ENCODE measurements around the gene DAPP1. TPM values are rescaled to one million over a fixed set of nuclear protein-coding genes. Genes with fewer than 3 reads are reported as not detected.

DAPP1 gene
- total RNA-seq, 1 experiment from 2014 or later: 102 TPM

GRCh38 chr4:99803566-99804101, 13.0 kb upstream of the DAPP1 start:
- Histone ChIP-seq H3K36me3 (ENCODE audit: insufficient read depth, low read length) (no peaks in the 10 kb centered on the region), H2AFZ (ENCODE audit: low read length) (no peak overlapping the region), H3K79me2 (ENCODE audit: low read length) (no peaks in the 10 kb centered on the region), H3K9ac (ENCODE audit: low read length) (no peak overlapping the region), H3K9me3 (ENCODE audit: low read length) (no peaks in the 10 kb centered on the region), H3K9me2 (replicated peaks; ENCODE audit: insufficient read depth, low read length) (no peaks in the 10 kb centered on the region), H3K4me1 (ENCODE audit: low read length) (peaks cover 35% of the 10 kb centered on the region), H3K4me2 (ENCODE audit: low read depth, low read length, poor library complexity, severe bottlenecking) (no peak overlapping the region), H4K20me1 (ENCODE audit: insufficient read depth, low read depth, low read length) (no peaks in the 10 kb centered on the region), H3K27me3 (ENCODE audit: low read length) (peaks cover 3% of the 10 kb centered on the region; the same call in 1 of the 2 replicates), H3K27ac (ENCODE audit: low read length) (no peak overlapping the region), H3K4me3 (ENCODE audit: low read length) (no peak overlapping the region)
- peak; percentile 28 for DNase-seq

GRCh38 chr4:99806545-99806944, 10.1 kb upstream of the DAPP1 start:
- H3K4me1 ChIP-seq (ENCODE audit: low read length): peaks cover 54% of the 10 kb centered on the region
- no peaks in the 10 kb centered on the region for H3K9me3 ChIP-seq (ENCODE audit: low read length)
- no peaks in the 10 kb centered on the region for H3K9me2 ChIP-seq (replicated peaks; ENCODE audit: insufficient read depth, low read length)
- H3K27ac ChIP-seq (ENCODE audit: low read length): no peak overlapping the region
- peak; percentile 29 for DNase-seq
- no peaks in the 10 kb centered on the region for H3K79me2 ChIP-seq (ENCODE audit: low read length)
- no peak overlapping the region for H2AFZ ChIP-seq (ENCODE audit: low read length)
- H3K4me2 ChIP-seq (ENCODE audit: low read depth, low read length, poor library complexity, severe bottlenecking): no peak overlapping the region
- no peaks in the 10 kb centered on the region for H3K36me3 ChIP-seq (ENCODE audit: insufficient read depth, low read length)
- H4K20me1 ChIP-seq (ENCODE audit: insufficient read depth, low read depth, low read length): no peaks in the 10 kb centered on the region
- 0 out of 2 replicates have a peak, but pooled peaks cover 3% of the 10 kb centered on the region for H3K27me3 ChIP-seq (ENCODE audit: low read length)
- no peak overlapping the region for H3K4me3 ChIP-seq (ENCODE audit: low read length)
- H3K9ac ChIP-seq (ENCODE audit: low read length): no peak overlapping the region

GRCh38 chr4:99807666-99808065, 9.0 kb upstream of the DAPP1 start:
- H4K20me1 ChIP-seq (ENCODE audit: insufficient read depth, low read depth, low read length): no peaks in the 10 kb centered on the region
- H3K9me2 ChIP-seq (replicated peaks; ENCODE audit: insufficient read depth, low read length): no peaks in the 10 kb centered on the region
- peak; percentile 20 for DNase-seq
- H3K4me1 ChIP-seq (ENCODE audit: low read length): peaks cover 48% of the 10 kb centered on the region
- no peaks in the 10 kb centered on the region for H3K79me2 ChIP-seq (ENCODE audit: low read length)
- H3K4me3 ChIP-seq (ENCODE audit: low read length): no peak overlapping the region
- no peaks in the 10 kb centered on the region for H3K36me3 ChIP-seq (ENCODE audit: insufficient read depth, low read length)
- H3K9ac ChIP-seq (ENCODE audit: low read length): no peak overlapping the region
- no peak overlapping the region for H2AFZ ChIP-seq (ENCODE audit: low read length)
- 0 out of 2 replicates have a peak, but pooled peaks cover 3% of the 10 kb centered on the region for H3K27me3 ChIP-seq (ENCODE audit: low read length)
- H3K4me2 ChIP-seq (ENCODE audit: low read depth, low read length, poor library complexity, severe bottlenecking): no peak overlapping the region
- no peaks in the 10 kb centered on the region for H3K9me3 ChIP-seq (ENCODE audit: low read length)
- no peak overlapping the region for H3K27ac ChIP-seq (ENCODE audit: low read length)

GRCh38 chr4:99808260-99808857, 8.3 kb upstream of the DAPP1 start:
- Histone ChIP-seq H3K9me3 (ENCODE audit: low read length) (no peaks in the 10 kb centered on the region), H3K4me2 (ENCODE audit: low read depth, low read length, poor library complexity, severe bottlenecking) (peak overlapping the region; percentile 68), H3K36me3 (ENCODE audit: insufficient read depth, low read length) (no peaks in the 10 kb centered on the region), H3K79me2 (ENCODE audit: low read length) (no peaks in the 10 kb centered on the region), H3K27ac (ENCODE audit: low read length) (no peak overlapping the region), H3K4me3 (ENCODE audit: low read length) (peak overlapping the region; percentile 45; the same call in 1 of the 2 replicates), H3K27me3 (ENCODE audit: low read length) (0 out of 2 replicates have a peak, but pooled peaks cover 3% of the 10 kb centered on the region), H2AFZ (ENCODE audit: low read length) (no peak overlapping the region), H3K9ac (ENCODE audit: low read length) (no peak overlapping the region), H3K4me1 (ENCODE audit: low read length) (peaks cover 48% of the 10 kb centered on the region), H3K9me2 (replicated peaks; ENCODE audit: insufficient read depth, low read length) (no peaks in the 10 kb centered on the region), H4K20me1 (ENCODE audit: insufficient read depth, low read depth, low read length) (no peaks in the 10 kb centered on the region)
- peak; percentile 92 for DNase-seq

- Histone ChIP-seq H3K79me2 (ENCODE audit: low read length) (no peaks in the 10 kb centered on the region), H3K4me1 (ENCODE audit: low read length) (peaks cover 43% of the 10 kb centered on the region), H3K9me3 (ENCODE audit: low read length) (no peaks in the 10 kb centered on the region), H3K27me3 (ENCODE audit: low read length) (0 out of 2 replicates have a peak, but pooled peaks cover 3% of the 10 kb centered on the region), H3K4me3 (ENCODE audit: low read length) (peak overlapping the region; percentile 45; the same call in 1 of the 2 replicates), H3K9ac (ENCODE audit: low read length) (0 out of 2 replicates have a peak overlapping the region, but pooled peaks have one; percentile 8), H3K4me2 (ENCODE audit: low read depth, low read length, poor library complexity, severe bottlenecking) (peak overlapping the region; percentile 68), H3K36me3 (ENCODE audit: insufficient read depth, low read length) (no peaks in the 10 kb centered on the region), H3K9me2 (replicated peaks; ENCODE audit: insufficient read depth, low read length) (no peaks in the 10 kb centered on the region), H4K20me1 (ENCODE audit: insufficient read depth, low read depth, low read length) (no peaks in the 10 kb centered on the region), H2AFZ (ENCODE audit: low read length) (no peak overlapping the region), H3K27ac (ENCODE audit: low read length) (peak overlapping the region; percentile 34; the same call in 1 of the 2 replicates)
- DNase-seq: peak; percentile 90
Observed at GRCh38 chr4:99809326-99809725, 7.3 kb upstream of the DAPP1 start.

- Histone ChIP-seq H3K4me1 (ENCODE audit: low read length) (peaks cover 35% of the 10 kb centered on the region), H3K27me3 (ENCODE audit: low read length) (0 out of 2 replicates have a peak, but pooled peaks cover 3% of the 10 kb centered on the region), H3K4me3 (ENCODE audit: low read length) (no peak overlapping the region), H3K4me2 (ENCODE audit: low read depth, low read length, poor library complexity, severe bottlenecking) (no peak overlapping the region), H3K79me2 (ENCODE audit: low read length) (no peaks in the 10 kb centered on the region), H3K27ac (ENCODE audit: low read length) (no peak overlapping the region), H2AFZ (ENCODE audit: low read length) (no peak overlapping the region), H3K9me3 (ENCODE audit: low read length) (no peaks in the 10 kb centered on the region), H3K36me3 (ENCODE audit: insufficient read depth, low read length) (no peaks in the 10 kb centered on the region), H3K9me2 (replicated peaks; ENCODE audit: insufficient read depth, low read length) (no peaks in the 10 kb centered on the region), H3K9ac (ENCODE audit: low read length) (no peak overlapping the region), H4K20me1 (ENCODE audit: insufficient read depth, low read depth, low read length) (no peaks in the 10 kb centered on the region)
- DNase-seq: no peak
Observed at GRCh38 chr4:99810536-99810935, 6.1 kb upstream of the DAPP1 start.

- Histone ChIP-seq H3K4me3 (ENCODE audit: low read length) (no peak overlapping the region), H3K4me2 (ENCODE audit: low read depth, low read length, poor library complexity, severe bottlenecking) (no peak overlapping the region), H3K4me1 (ENCODE audit: low read length) (peaks cover 36% of the 10 kb centered on the region), H3K9ac (ENCODE audit: low read length) (no peak overlapping the region), H2AFZ (ENCODE audit: low read length) (no peak overlapping the region), H3K9me3 (ENCODE audit: low read length) (no peaks in the 10 kb centered on the region), H3K79me2 (ENCODE audit: low read length) (no peaks in the 10 kb centered on the region), H3K27ac (ENCODE audit: low read length) (no peak overlapping the region), H3K36me3 (ENCODE audit: insufficient read depth, low read length) (no peaks in the 10 kb centered on the region), H3K9me2 (replicated peaks; ENCODE audit: insufficient read depth, low read length) (no peaks in the 10 kb centered on the region), H3K27me3 (ENCODE audit: low read length) (0 out of 2 replicates have a peak, but pooled peaks cover 3% of the 10 kb centered on the region), H4K20me1 (ENCODE audit: insufficient read depth, low read depth, low read length) (no peaks in the 10 kb centered on the region)
- DNase-seq: no peak
Observed at GRCh38 chr4:99811117-99811516, 5.5 kb upstream of the DAPP1 start.

- peak; percentile 92 for DNase-seq
- Histone ChIP-seq H3K27ac (ENCODE audit: low read length) (no peak overlapping the region), H2AFZ (ENCODE audit: low read length) (no peak overlapping the region)
Observed at GRCh38 chr4:99811850-99812249, 4.8 kb upstream of the DAPP1 start.

More at GRCh38 chr4:99811850-99812249, 4.8 kb upstream of the DAPP1 start:
- peaks cover 40% of the 10 kb centered on the region for H3K4me1 ChIP-seq (ENCODE audit: low read length)
- H3K79me2 ChIP-seq (ENCODE audit: low read length): peaks cover under 1% of the 10 kb centered on the region; the same call in 1 of the 2 replicates
- H3K4me2 ChIP-seq (ENCODE audit: low read depth, low read length, poor library complexity, severe bottlenecking): no peak overlapping the region
- 0 out of 2 replicates have a peak, but pooled peaks cover 3% of the 10 kb centered on the region for H3K27me3 ChIP-seq (ENCODE audit: low read length)
- H3K9me3 ChIP-seq (ENCODE audit: low read length): no peaks in the 10 kb centered on the region
- H3K4me3 ChIP-seq (ENCODE audit: low read length): no peak overlapping the region
- no peaks in the 10 kb centered on the region for H4K20me1 ChIP-seq (ENCODE audit: insufficient read depth, low read depth, low read length)
- no peak overlapping the region for H3K9ac ChIP-seq (ENCODE audit: low read length)
- no peaks in the 10 kb centered on the region for H3K36me3 ChIP-seq (ENCODE audit: insufficient read depth, low read length)
- no peaks in the 10 kb centered on the region for H3K9me2 ChIP-seq (replicated peaks; ENCODE audit: insufficient read depth, low read length)

Data from Karpas-422 (cell line).